Esophagus mucosa (tissue), 1 donor: ENCODE results near the gene LEPR. TPM values are rescaled to one million over a fixed set of nuclear protein-coding genes. Genes with fewer than 3 reads are reported as not detected.
"Not testable (repeated sequence)": the region's sequence is repeated elsewhere in the genome, so short reads cannot be mapped to it uniquely, and the experiment has no call there.

Experiments
- ATAC-seq: fragments of 200-7000 bp; cut with Tn5 transposase; one replicate; pipeline ENCODE4 v1.9.1; 2020
- total RNA-seq: library from RNA; stranded (reverse); gene quantifications from one replicate; pipeline ENCODE4 v1.2.4, GENCODE V29; 2023
- donor health status: DM: yes; HTN: yes; CAD: no.

LEPR gene, protein sequence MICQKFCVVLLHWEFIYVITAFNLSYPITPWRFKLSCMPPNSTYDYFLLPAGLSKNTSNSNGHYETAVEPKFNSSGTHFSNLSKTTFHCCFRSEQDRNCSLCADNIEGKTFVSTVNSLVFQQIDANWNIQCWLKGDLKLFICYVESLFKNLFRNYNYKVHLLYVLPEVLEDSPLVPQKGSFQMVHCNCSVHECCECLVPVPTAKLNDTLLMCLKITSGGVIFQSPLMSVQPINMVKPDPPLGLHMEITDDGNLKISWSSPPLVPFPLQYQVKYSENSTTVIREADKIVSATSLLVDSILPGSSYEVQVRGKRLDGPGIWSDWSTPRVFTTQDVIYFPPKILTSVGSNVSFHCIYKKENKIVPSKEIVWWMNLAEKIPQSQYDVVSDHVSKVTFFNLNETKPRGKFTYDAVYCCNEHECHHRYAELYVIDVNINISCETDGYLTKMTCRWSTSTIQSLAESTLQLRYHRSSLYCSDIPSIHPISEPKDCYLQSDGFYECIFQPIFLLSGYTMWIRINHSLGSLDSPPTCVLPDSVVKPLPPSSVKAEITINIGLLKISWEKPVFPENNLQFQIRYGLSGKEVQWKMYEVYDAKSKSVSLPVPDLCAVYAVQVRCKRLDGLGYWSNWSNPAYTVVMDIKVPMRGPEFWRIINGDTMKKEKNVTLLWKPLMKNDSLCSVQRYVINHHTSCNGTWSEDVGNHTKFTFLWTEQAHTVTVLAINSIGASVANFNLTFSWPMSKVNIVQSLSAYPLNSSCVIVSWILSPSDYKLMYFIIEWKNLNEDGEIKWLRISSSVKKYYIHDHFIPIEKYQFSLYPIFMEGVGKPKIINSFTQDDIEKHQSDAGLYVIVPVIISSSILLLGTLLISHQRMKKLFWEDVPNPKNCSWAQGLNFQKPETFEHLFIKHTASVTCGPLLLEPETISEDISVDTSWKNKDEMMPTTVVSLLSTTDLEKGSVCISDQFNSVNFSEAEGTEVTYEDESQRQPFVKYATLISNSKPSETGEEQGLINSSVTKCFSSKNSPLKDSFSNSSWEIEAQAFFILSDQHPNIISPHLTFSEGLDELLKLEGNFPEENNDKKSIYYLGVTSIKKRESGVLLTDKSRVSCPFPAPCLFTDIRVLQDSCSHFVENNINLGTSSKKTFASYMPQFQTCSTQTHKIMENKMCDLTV
- 2.4 TPM for total RNA-seq

DNA sequence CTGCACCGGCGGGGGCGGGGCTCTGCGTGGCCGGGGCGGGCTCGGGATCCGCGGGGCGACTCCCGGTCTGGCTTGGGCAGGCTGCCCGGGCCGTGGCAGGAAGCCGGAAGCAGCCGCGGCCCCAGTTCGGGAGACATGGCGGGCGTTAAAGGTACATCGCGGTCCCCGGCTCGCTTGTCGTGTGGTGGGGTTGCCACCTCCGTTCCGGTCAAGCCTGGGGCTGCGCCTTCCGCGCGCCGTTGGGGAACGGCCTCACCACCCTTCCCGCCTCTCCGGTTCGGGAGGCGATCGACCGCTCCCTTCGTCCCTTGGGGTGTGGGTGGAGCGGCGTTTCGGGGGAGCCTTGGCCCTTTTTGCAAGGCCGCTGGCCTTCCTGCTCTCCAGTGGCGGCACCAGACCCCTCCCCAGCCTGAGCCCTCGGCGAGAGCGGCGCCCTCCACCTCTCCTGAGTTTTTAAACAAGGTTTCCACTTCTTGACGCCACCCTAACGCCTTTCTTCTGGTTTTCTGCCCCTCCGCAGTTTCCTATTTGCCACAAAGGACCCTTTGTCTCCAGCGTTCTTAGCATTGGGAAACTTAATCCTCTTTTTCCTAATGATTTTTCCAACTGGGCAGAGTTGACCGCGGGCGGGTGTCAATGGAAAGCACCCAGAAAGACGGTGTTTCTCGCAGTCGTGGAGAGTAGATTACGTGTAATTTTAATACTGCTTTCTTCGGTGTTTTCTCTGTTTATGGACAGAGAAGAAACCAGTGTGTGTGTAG lies at the start of gene LEPR, which contains the start of gene LEPROT:
Gene LEPR (plus strand): TSS at position 79 of the 761 bp plus-strand sequence. CDS start 144,898 bp downstream, outside the sequence.
Gene LEPROT (plus strand): TSS at position 79 of the 761 bp plus-strand sequence. CDS start 57 bp downstream, at position 136.
- no peak for ATAC-seq

DNA sequence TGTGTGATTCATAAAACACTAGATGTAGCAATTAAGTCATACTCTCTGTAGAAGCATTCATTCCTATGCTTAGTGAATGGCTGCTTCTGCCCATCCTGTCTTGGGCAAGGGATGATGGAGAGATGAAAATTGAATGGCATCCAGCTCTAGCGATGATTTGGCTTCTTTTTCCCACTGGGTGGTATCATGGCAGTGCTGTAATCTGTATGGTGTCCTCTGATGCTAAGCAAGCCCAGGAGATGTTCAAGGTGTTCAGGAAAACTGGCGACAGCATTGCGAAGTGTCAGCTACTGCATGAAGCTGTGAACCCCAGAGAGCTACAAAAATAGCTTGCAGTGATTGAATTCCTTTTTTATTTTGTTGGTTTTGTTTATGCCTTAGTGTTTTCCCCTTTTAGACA lies 48.9 kb upstream of the LEPR start:
- no peak for ATAC-seq

DNA sequence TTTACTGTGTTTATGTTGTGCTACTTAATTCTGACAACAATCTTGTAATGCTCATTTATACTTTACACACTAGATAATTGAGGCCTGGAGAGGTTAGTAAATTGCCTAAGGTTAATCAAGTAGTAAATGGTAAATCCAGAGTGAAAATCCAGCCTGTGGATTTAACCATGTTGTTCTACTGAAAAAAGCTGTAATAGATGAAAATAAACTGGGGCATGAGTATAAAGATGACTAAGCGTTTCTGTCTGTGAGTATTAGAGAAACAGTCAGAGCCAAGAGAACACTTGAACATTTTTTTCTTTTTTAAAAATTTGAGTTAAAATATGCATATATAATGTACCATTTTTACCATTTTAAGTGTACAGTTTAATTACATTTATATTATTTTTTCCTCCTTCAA lies 47.9 kb upstream of the LEPR start:
- ATAC-seq, result no peak

DNA sequence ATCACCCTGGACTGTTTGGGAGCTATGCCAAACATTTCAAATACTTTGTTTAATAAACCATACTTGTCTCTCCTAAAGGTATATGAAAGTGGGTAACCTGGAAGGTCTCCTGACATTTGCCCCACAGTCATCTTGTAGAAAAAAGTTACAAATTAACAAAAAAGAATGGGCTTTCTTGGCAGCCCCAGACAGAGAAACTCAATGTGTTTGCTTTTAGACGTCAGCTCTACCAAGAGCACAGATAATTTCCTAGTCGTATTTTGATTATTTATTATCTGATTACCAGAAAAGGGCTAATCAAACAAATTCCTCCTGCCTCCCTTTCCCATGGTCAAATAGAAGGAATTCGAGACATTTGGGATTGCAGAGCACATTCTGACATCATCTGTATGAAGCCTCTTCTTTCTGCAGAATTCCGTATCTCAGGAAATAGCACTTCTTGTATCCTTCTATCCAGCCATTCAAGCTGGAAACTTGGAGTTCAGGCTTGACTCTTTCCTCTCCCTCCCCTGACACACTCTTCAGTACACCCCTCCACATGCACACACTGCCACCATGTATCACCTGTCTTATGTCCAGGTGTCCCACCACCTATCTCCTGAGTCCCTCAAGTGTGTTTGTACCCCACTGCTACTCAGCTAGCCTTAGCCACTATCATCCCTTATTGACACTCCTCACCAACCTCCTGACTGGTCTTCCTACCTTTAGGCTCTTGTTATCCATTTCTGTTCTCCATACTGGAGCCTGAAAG lies 42.8 kb upstream of the LEPR start:
- ATAC-seq, result no peak

DNA sequence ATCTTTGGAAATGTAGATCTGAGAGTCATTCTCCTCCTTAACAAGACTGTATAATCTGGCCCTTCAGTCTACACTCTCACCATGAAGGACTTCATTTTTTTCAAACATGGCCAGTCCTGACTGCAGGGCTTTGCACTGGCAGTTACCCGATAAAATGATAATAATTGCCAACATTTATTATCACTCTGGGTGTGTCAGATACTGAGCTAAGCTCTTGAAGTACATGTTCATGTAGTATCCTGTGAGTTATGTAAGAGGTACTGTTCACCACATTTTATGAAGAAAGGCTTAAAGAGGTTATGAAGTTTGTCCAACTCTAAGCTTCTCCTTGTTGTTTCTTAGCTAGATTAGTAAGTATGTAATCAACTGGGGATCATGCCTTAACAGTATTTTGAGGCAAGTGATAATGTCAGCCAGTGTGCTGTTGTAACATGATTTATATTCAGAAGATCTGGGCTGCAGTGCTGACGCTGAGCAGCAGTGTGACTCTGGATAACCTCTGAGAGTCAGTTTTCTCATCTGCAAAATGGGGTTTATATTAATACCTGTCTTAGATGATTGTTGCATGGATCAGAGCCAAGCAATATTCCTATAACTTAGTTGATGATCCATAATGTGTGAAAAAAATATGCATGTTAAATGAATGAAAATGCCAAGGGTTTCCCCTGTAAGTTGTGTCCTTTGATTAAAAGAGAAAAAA lies 42.1 kb upstream of the LEPR start:
- no peak for ATAC-seq

DNA sequence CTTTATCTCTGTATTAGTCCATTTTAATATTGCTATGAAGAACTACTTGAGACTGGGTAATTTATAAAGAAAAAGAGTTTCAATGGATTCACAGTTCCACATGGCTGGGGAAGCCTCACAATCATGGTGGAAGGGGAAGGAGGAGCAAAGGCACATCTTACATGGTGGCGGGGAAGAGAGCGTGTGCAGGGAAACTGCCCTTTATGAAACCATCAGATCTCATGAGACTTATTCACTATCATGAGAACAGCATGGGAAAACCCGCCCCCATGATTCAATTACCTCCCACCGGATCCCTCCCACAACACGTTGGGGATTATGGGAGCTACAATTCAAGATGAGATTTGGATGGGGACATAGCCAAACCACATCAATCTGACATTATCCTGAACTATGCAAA lies 36.0 kb upstream of the LEPR start:
- not testable (repeated sequence) for ATAC-seq

DNA sequence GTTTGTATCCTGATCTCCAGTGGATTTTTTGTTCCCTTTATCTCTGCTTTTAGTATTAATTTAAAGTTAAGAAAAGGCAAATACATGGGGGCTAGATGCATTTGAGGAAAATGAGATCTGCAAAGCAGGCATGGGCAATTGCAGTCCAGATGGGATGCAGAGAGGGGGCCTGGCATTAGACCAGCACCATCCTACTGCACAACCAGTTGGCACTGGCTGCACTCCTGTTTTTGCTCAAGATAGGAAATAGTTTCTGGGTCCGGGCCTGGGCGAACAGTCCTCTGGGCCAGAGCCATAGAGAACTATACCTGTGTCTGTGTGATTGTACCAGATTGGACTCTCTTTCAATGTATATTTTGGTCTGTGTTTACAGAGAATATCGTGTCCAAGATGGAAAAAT lies 34.0 kb upstream of the LEPR start:
- ATAC-seq, result no peak

DNA sequence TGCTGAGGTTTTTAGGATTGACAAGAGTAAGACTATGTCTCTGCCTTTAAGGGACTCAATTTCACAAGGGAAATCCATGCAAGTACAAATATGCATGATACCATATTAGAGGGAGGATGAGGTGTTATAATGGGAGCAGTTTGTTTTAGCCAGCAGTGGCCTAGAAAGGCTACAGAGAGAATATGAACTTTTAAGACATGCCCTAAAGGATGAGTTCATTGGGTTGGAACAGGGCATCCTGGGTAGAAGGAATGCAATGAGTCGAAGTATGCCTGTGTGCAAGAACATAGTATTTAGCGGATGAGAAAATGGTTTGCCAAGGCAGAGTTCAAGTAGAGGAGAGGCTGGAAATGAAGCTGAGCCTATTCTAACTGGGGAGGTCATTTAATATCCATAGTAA lies 32.6 kb upstream of the LEPR start:
- no peak for ATAC-seq

DNA sequence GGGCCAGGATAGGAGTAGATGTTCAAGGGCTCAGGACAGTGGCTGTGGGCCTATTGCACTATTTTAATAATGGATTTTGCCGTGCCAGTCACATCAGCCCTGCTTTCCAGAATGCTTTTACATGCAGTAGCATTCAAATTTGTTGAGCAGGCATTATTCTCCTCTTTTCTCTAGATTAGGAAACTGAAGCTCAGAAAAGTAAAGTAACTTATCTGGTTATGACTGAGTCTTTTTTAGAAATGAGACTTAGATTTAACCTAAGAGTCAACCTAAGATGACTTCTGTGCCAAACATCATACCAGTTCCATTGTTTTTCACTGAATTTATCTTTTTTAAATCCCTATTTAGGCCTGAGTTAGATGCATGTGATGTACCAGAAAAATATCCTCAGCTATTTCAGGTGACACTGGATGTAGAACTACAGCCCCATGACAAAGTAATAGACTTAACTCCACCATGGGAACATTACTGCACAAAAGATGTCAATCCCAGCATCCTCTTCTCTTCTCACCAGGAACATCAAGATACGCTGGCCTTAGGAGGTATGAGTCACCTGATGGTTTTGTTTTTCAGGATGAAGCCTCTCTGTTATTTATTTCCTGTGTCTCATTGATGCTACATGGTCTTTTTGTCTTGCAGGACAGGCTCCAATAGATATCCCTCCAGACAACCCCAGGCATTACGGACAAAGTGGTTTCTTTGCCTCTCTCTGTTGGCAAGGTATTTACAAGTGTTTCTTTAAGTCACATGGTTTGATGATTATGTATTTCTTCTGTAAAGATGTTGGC lies 31.4 kb upstream of the LEPR start:
- no peak for ATAC-seq

DNA sequence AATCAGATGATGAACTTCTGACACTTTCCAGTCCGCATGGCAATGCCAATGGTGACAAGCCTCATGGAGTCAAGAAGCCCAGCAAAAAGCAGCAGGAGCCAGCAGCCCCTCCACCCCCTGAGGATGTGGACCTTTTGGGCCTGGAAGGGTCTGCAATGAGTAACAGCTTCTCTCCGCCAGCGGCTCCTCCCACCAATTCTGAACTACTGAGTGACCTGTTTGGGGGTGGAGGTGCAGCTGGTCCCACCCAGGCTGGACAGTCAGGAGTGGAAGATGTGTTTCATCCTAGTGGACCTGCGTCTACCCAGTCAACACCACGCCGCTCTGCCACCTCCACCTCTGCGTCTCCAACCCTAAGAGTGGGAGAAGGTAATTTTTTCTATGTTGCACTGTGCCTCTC lies 28.0 kb upstream of the LEPR start:
- no peak for ATAC-seq

DNA sequence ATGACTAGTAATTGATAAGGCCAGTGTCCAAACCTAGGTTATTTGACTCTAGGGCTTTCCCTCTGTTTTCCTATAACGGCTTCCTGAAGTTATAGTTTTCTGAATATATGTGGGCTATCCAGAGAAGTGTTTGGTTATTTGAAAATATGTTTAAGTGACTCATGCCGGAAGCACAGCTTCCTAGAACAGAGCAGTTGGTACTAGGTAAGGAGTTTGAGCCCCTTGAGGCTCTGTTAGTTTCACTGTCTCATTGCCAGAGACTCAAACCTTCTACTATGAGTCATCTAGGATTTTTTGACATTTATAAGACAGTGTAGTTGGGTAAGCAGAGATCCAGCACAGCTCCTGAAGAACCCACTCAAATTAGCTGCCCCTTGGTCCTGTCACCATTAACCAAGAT lies 27.1 kb upstream of the LEPR start:
- ATAC-seq, result peak; percentile 53

DNA sequence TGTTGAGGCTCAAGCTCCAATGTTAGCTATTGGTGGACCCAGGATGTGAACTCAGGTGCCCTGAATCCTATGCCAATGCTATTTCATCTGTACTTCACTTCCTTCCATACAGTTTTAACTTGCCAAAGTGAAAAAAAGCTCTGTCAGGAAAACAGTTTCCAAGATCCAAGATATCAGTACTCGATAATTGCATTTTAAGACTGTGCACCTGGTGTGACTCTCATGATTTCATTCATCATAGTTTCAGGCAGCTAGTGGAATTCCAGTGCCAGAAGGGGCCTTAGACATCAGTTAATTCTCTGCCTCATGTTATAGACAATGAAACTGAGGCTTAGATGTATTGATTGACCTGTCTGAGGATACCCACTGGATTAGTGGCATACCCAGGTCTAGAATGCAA lies 26.5 kb upstream of the LEPR start:
- no peak for ATAC-seq

DNA sequence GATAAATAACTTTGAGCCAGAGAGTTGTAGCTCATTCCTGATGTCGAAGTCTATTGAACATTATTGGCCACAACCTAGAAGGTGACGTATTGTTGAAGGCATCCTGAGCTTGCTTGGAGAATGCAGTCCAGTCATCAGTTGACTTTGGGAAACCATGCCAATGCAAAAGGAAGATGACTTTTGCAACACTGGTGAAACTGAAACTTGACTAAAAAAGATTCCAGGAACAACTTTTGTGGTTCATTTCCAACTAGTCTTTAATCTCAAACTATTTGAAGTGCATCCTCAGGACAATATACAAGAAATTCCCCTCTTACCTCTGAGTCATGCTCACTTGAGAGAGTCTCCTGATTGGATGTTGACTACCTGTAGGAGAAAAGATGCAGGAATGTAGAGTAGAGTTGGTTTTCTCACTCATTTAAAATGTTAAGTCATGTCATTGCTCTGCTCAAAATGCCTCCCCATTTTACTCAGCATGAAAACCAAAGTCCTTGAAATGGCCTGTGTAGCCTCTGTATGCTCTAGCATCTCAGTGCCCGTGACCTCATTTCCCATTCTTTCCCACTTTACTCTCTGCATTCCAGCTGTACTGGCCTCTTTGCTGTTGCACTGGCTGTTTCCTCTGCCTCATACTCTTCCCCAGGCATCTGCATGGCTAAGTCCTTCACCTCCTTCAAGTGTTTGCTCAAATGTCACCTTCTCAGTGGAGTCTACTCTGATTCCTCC lies 24.4 kb upstream of the LEPR start:
- no peak for ATAC-seq

DNA sequence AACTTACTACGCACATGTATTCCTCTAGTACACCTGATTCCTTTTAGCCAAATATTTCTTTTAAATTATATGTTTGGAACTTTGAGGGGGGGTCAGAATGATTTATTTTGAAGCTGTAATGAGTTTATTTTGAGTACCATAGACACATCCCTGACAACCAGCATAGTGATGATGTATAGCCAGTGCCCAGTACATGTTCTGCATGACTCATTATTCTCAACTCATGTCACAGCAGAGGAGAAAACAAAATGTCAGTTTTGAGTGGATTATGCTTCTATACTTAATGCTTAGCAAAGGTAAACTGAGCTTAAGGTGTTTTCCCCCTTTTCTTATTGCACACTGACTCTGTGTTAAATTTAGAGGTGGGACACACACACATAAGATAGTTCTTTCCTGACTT lies 22.4 kb upstream of the LEPR start:
- ATAC-seq, result no peak

DNA sequence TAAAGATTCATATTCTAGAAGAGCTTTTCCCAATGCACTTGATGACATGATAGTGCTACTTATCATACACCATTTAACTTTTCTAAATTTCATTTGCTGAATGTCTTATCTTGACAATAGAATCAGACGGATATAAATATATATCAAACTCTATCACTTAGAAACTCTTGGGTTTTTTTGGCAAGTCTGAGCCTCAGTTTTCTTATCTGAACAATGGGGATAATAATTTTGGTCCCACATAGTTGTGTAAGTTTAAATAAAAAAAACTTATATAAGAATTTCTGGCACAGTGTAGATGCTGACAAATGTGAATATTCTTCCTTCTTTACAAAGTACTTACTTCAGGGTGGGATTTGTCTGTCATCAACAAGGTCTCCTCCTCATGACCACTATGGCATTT lies 21.5 kb upstream of the LEPR start:
- ATAC-seq, result no peak

DNA sequence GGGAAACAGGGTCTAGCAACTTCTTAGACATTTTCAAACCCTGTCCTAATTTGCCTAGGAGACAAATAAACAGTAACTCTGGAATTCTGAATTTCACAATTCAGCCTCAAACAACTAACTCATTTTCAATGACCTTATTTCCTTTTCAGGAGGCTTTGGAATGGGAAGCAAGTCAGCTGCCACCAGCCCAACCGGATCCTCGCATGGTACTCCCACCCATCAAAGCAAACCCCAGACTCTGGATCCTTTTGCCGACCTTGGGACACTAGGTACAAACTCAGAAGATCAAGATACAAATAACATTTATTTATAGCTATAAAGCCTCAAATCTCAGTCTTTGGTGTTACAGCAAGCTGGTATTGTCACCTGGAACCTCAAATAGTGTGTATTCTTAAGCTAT lies 18.9 kb upstream of the LEPR start:
- ATAC-seq, result no peak

DNA sequence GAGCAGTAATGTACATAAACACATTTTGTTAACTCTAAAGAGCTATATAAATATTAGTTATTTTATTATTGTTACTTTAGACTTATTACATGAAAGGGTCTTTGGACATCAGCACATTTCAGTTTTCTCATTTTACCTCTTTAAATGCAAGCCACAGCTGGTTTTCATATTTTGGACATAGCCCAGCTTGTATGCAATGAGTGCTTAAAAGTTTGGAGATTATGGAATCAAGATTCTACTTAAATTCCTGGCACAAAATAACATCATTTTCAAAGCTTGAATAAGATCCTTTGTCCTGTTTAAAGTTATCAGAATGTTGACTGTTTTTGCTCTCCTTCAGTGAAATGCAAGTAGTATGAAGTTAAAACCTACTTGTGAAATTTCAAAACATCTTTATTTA lies 15.5 kb upstream of the LEPR start:
- ATAC-seq, result no peak

DNA sequence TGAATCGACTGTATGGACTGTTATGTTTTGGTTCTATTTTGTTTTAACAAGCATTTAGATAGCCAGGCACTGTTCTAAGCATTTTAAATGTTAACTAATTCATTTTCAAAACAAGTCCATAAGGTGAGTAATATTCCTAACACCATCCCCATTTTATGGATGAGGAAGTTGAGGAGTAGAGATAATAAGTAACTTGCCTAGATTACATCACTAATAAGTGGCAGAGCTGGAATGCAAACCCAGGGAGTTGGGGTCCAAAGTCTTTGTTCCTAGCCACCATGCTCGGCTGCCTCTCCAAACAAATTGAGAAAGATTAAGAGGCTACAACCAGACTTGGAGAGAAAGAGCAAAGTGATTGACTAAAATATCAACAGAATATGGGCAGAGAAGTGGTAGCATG lies 12.6 kb upstream of the LEPR start:
- no peak for ATAC-seq

DNA sequence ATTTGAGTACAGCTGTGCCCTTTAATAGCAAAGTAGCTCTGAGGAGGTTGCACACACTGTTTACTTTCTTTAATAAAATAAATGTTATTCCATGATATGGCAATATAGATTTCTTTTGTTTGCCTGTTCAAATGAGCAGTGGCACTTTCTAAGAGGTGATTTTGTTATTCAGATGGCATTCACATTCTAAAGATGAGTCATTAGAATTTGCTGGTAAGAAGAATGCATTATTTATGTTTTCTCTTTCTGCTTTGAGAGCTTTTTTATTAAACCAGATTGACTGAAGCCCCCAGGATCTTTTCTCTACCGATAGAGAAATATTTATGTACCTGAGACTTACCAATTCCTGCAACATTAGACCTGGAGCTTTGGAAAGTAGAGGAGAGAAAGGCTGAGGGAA lies 11.2 kb upstream of the LEPR start:
- no peak for ATAC-seq
